Activated effector memory CD4-positive, alpha-beta T cell treated with Interleukin-2 at 50 U/mL for 16 hours (primary cell): ENCODE results near the gene MYCL.

Source experiments
- DNase-seq: peaks from one replicate; pipeline ENCODE4 v3.0.0-alpha.2; 2020

Gene MYCL

DNA sequence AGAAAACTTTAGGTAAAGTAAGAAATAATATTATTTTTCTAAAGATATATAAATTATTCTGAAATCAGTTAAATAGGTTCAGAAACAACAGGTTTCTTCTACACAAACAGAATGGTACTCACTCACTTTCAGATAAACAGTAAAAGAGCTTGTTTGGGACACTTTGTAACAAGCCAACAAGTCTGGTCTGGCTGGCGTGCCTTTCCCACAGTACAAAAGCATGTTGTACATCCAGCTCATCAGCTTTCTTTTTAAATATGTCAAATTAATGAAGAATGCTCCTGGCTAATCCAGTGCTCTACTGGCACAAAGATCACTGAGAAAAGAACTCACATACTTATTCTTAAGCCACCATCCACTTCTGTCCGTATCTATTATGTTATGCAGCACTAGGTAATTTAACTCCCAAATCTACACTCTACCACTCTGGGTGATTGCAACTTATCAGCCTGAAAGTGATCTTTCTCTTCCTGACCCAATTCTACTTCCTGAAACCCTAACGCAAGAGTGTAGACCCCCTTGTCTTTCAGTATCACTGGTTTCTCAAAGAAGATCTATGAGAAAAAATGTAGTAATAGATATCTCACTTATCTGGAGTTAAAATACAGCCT, 51.0 kb downstream of the MYCL start:
- DNase-seq: no peak

DNA sequence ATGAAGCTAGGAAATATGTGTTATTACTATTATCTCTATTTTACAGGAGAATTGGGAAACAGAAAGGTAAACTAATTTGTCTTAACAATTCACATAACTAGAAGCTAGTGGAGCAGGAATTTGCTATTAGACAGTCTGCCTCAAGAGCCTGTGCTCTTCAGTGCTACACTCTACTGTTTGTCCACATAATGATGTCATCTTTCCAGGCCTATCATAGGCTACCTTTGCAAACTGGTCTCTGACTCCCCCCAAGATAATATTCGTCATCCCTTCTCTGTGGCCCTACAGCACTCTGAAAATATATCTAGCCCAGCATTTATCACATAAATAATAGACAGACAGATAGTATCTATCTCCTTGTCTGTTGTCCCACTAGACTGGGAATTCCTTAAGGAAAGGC, 52.5 kb downstream of the MYCL start:
- DNase-seq: no peak

DNA sequence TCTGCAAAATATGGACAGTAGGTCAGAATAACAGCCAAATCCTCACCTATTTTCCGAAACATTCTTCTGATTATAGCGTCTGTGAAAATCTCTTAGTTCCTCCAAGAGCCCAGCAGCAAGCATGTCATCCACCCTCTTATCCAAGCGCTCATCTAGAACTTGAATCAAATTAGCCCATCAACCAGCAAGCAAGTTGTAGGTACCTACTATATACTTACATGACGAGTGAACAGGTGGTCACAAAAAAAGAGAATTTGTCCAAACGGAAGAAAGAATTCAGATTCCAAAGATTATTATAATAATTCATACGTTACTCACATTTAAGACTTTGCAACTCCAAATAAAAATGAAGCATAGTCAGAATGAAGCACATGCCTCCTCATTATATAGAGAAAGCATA, 53.8 kb downstream of the MYCL start:
- DNase-seq: no peak

DNA sequence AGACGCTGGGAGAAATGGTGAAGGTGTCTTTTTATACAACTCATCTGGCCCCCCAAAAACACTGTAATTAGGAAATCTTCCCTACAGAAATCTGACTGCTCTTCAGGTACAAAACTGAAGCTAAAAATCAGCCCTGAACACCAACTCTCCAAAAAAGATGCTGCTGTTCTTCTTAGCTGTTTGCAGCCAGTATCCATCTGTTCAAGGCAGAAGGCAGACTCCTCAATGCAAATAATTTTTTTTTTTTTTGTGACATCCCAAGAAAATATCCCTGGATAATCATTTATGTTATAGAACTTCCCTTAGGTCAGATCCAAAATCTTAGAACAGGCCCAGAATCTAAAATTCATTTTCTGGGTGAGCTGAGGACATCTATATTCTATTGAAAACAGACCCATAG, 54.9 kb downstream of the MYCL start:
- no peak for DNase-seq

DNA sequence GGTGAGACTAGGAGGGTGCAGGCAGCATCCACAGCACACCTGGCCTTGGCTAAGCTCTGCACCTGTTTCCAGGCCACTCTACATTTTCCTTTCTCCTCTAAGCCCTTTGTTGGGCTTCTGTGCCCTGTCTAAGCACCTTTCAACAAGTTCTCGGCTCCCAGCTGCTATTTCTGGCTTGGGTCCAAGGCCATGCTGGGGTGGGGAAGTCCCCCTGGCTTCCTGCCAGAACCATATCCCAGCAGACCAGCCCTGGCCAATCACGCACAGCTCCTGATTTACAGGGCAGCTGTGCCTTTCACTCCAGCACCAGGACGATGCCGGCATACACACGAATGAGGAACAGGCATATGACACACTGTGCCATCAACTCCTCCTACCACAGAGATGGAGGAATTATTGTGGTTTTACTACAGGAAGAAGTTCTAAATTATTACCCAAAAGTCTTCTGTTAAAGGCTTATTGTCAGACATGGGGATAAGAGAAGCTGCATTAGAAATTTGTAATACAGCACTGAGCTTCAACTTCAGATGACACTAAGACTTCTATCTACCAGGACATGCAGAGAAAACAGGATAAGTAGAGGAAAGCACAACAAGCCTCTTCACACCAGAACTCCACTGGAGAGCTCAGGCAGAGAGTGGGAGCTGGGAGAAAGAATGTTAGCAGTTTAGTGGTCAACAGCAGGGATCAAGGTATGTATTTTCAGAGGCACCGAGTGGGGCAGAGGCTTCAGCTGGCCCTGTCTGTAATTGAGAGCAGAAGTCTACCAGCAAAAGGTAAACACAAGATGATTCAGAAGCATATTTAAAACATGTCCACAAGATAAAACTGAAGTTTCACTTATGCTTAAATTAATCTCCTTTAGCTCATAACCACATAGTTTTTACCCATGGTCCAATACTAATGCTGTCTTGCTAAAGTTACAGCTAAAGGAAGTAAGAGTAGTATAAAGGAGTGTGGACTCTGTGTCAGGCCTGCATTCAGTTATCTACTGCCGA, 55.8 kb downstream of the MYCL start:
- peak; percentile 65 for DNase-seq
